GM21529 (cell line): ENCODE data around the gene ZNHIT2.
"Not testable (repeated sequence)": the region's sequence is repeated elsewhere in the genome, so short reads cannot be mapped to it uniquely, and the experiment has no call there.

Experiments
- ATAC-seq: cut with Tn5 transposase; IDR thresholded peaks from one replicate; pipeline ENCODE4 v1.9.1; 2021; ENCODE audit not compliant: unreplicated experiment

Gene ZNHIT2

GRCh38 chr11:65121447-65121864, 4.0 kb upstream of the ZNHIT2 start:
- no peak for ATAC-seq

GRCh38 chr11:65120831-65121230, 3.3 kb upstream of the ZNHIT2 start:
- no peak for ATAC-seq

- ATAC-seq, result no peak
Observed at GRCh38 chr11:65119670-65119995, 2.1 kb upstream of the ZNHIT2 start.

GRCh38 chr11:65118891-65119669, 1.6 kb upstream of the ZNHIT2 start:
- ATAC-seq, result not testable (repeated sequence)

- no peak for ATAC-seq
Observed at GRCh38 chr11:65118097-65118837, 766 bp upstream of the ZNHIT2 start.

GRCh38 chr11:65116370-65117205, 913 bp downstream of the ZNHIT2 start:
- no peak for ATAC-seq

DNA sequence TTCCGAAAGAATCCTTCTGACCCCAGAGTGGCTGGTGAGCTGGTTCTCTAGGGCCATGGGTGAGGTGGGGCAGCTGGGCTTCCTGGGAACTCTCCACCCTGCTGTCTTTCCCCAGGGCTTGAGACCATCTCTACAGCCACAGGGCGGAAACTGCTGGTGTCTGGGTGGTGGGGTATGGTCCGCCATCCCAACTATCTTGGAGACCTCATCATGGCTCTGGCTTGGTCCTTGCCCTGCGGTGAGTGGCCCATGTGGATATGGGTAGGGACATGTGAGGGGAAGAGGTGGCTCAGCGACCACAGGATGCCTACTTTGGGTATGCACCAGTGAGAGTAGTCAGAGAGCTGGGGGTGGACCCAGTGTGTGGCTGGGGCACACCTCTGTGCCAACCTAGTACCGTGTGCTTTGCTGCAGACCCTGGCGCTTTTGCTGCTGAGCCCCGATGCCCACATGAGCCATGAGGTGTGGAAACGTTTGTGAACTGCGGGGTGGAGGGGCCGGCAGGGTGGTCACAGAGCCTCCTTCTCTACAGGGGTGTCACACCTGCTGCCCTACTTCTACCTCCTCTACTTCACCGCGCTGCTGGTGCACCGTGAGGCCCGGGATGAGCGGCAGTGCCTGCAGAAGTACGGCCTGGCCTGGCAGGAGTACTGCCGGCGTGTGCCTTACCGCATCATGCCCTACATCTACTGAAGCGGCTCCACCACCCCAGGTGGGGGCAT, 2.0 kb downstream of the ZNHIT2 start:
- no peak for ATAC-seq

DNA sequence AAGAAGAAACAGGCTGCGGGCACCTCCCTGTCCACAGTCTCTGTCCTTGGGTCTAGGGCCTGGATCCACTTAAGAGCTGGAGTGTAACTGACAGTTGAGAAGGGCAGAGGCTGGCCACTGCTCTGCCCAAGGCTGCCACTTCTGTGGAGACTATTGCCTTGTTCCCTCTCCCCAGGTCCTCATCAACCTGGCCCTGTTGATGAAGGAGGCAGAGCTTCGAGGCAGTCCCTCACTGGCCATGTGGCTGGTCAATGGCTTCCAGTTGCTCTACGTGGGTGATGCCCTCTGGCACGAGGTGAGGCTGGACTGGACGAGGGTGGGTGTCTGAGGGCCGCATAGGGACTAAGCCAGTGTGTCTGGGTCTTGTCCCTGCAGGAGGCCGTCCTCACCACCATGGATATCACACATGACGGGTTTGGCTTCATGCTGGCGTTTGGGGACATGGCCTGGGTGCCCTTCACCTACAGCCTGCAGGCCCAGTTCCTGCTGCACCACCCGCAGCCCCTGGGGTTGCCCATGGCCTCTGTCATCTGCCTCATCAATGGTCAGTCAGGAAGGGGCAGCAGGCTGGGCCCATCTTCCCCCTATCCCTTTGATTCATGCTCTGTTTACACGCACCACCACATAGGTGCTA, 2.8 kb downstream of the ZNHIT2 start:
- no peak for ATAC-seq

DNA sequence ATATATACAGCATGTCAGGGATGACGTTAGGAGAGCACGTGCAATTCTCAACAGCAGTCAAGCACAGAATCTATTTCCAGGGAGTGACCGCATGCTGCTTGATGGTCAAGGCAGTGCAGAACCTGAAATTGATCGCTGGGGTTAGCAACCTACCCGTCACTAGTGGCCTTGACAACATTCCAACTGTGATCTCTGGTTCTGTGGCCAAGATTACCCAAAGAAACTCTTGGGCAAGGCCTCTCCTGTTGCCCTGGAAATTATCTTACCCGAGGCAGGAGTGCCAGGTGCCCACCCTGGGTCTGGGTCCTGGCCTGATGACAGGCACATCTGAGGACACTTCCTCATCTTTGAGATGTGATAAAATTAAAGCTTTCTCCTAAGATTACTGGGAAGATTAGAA, 3.7 kb downstream of the ZNHIT2 start:
- ATAC-seq, result no peak

DNA sequence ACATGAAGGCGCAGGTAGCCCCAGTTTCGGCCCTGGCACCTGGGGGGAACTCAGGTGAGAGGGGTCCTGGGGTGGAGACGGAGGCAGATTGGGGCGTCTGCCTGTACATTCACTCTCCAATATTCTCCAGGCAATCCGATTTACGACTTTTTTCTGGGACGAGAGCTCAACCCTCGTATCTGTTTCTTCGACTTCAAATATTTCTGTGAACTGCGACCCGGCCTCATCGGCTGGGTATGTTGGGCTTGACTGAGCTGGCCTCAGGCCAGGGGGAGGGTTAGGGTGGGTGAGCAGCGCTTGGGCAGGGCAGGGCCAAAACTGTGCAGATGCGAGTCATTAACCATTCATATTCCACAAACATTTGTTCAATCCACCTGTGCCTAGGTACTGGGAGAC, 4.1 kb downstream of the ZNHIT2 start:
- no peak for ATAC-seq

DNA sequence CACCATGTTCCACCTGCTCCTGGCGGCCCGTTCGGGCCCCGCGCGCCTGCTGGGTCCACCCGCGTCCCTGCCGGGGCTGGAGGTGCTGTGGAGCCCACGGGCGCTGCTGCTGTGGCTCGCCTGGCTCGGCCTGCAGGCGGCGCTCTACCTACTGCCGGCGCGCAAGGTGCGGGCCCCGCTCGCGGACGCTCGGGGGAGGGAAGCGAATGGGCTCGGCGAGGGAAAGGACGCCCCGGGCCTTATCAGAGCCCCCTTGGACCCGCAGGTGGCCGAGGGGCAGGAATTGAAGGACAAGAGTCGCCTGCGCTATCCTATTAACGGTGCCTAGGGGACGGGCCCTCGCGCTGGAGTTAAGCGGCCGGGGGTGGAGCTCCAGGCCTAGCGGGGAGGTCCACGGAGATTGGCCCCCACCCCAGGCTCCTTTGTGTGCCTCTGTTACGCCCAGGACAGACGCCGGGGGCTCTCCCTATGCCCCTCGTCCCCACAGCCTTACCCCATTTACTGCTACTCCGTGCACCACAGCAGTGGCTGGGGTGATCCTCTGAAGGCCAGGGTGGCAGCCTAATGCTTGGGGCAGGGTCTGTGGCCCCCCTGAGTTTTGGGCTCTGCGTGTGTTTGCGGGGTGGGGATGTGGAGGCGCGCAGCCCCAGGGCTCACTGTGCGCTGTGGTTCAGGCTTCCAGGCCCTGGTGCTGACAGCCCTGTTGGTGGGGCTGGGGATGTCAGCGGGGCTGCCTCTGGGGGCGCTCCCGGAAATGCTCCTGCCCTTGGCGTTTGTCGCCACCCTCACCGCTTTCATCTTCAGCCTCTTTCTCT, 4.7 kb downstream of the ZNHIT2 start:
- no peak for ATAC-seq

DNA sequence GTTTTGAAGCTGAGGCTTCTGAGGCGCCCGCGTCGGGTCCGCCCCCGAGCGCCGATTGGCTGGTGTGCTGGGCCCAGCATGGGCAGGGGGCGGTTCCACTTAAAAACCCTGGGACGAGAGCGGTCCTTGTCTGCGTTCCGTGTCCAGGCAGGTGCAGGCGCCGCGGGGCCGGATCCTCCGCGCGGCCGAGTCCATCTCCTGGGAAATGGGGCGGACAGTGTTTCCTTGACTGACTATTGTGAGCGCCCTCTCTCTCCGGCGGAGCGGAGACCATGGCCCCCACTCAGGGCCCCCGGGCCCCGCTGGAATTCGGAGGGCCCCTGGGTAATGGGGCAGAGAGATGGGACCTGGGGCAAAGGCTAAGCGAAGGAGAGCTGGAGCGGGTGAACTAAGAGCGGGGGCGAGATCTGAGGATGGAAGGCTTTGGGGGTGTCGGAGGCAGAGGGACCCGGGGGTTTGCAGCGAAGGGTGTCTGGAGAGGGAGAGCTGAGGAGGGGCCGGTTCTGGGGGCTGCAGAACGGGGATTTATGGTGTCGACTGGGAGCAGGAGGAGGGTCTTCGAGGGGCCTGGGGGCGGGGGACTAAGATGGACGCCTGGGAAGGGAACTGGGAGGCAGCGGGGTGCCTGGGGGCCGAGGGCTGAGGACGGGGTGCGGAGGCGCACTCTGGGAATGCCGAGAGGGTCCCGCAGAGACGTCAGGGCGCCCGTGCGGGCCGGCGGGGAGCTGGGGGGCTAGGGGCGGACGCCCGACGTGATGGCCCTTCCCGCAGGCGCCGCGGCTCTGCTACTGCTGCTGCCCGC, 5.6 kb downstream of the ZNHIT2 start, which contains the start of gene TM7SF2:
TM7SF2 (plus strand) TSS at position 129 of the 802 bp plus-strand sequence; CDS start at position 273, 144 bp downstream.
- peak; percentile 64 for ATAC-seq

- no peak for ATAC-seq
Observed at GRCh38 chr11:65111159-65111743, 6.2 kb downstream of the ZNHIT2 start.

GRCh38 chr11:65110354-65110861, 7.1 kb downstream of the ZNHIT2 start:
- no peak for ATAC-seq

- no peak for ATAC-seq
Observed at GRCh38 chr11:65109231-65110198, 8.0 kb downstream of the ZNHIT2 start.

GRCh38 chr11:65108469-65109123, 8.9 kb downstream of the ZNHIT2 start:
- ATAC-seq, result no peak
